Ishikawa (cell line): ENCODE data around the gene CCL7.

Source experiments
- CREB1 ChIP-seq: IDR thresholded peaks from 2 replicates; pipeline ENCODE4 v1.6.1; 2012; ENCODE audit warnings: low read depth
- EGR1 ChIP-seq: IDR thresholded peaks from 2 replicates; pipeline ENCODE4 v1.6.1; 2012
- EP300 ChIP-seq: IDR thresholded peaks from 2 replicates; pipeline ENCODE4 v1.6.1; 2012; ENCODE audit warnings: borderline replicate concordance
- FOXM1 ChIP-seq: IDR thresholded peaks from 2 replicates; pipeline ENCODE4 v1.6.1; 2012; ENCODE audit warnings: low read depth, borderline replicate concordance
- MAX ChIP-seq: IDR thresholded peaks from 2 replicates; pipeline ENCODE4 v1.6.1; 2012
- NFIC ChIP-seq: IDR thresholded peaks from 2 replicates; pipeline ENCODE4 v1.6.1; 2012
- RAD21 ChIP-seq: IDR thresholded peaks from 2 replicates; pipeline ENCODE4 v1.6.1; 2012; ENCODE audit warnings: low read depth
- REST ChIP-seq: IDR thresholded peaks from 2 replicates; pipeline ENCODE4 v1.6.1; 2012; ENCODE audit warnings: low read depth, mild to moderate bottlenecking
- TAF1 ChIP-seq: IDR thresholded peaks from 2 replicates; pipeline ENCODE4 v1.6.1; 2012; ENCODE audit warnings: low read depth, mild to moderate bottlenecking
- TCF12 ChIP-seq: IDR thresholded peaks from 2 replicates; pipeline ENCODE4 v1.6.1; 2012; ENCODE audit warnings: low read depth
- USF1 ChIP-seq: IDR thresholded peaks from 2 replicates; pipeline ENCODE4 v1.6.1; 2012
- YY1 ChIP-seq: IDR thresholded peaks from 2 replicates; pipeline ENCODE4 v1.6.1; 2012; ENCODE audit warnings: low read depth
- ZBTB7A ChIP-seq: IDR thresholded peaks from 2 replicates; pipeline ENCODE4 v1.6.1; 2012; ENCODE audit warnings: low read depth

GRCh38 chr17:34303606-34304005, 33.6 kb downstream of the CCL7 start:
- TF ChIP-seq EGR1, result no peak
- no peak for TF ChIP-seq REST
- TF ChIP-seq RAD21, result no peak
- TF ChIP-seq USF1, result no peak
- TF ChIP-seq TAF1, result no peak
- no peak for TF ChIP-seq YY1
- no peak for TF ChIP-seq FOXM1
- TF ChIP-seq NFIC, result no peak
- TF ChIP-seq TCF12, result no peak
- no peak for TF ChIP-seq MAX
- TF ChIP-seq ZBTB7A, result no peak
- no peak for TF ChIP-seq CREB1
- no peak for TF ChIP-seq EP300
